C4-2B (cell line): ENCODE measurements around the gene C10orf88.

Experiments
- H3K27ac ChIP-seq: fragments of 450-650 bp; 2 replicates; pipeline ENCODE4 v1.5.1; 2017
- ZFX ChIP-seq: fragments of 450-650 bp; IDR thresholded peaks from 2 replicates; pipeline ENCODE4 v1.6.1; 2017
- TF ChIP-seq, protein P1 (sequence below): fragments of 450-650 bp; conservative IDR thresholded peaks from 2 replicates; pipeline ENCODE4 v1.5.1; 2017; ENCODE audit warnings: mild to moderate bottlenecking

Gene C10orf88, protein sequence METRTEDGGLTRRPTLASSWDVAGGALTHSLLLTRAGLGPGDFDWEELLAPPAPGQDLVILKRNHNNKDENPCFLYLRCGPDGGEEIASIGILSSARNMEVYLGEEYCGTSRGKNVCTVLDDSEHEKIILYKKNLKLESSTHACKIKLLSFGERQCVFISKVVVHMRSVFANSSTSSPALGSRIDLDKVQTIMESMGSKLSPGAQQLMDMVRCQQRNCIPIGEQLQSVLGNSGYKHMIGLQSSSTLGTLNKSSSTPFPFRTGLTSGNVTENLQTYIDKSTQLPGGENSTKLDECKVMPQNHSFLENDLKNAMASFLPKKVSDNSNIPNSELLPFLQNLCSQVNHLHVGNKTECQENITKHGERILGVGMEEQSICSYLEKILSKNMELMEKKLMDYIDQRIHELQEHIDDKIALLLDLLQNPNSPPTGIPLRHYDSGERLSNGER

DNA sequence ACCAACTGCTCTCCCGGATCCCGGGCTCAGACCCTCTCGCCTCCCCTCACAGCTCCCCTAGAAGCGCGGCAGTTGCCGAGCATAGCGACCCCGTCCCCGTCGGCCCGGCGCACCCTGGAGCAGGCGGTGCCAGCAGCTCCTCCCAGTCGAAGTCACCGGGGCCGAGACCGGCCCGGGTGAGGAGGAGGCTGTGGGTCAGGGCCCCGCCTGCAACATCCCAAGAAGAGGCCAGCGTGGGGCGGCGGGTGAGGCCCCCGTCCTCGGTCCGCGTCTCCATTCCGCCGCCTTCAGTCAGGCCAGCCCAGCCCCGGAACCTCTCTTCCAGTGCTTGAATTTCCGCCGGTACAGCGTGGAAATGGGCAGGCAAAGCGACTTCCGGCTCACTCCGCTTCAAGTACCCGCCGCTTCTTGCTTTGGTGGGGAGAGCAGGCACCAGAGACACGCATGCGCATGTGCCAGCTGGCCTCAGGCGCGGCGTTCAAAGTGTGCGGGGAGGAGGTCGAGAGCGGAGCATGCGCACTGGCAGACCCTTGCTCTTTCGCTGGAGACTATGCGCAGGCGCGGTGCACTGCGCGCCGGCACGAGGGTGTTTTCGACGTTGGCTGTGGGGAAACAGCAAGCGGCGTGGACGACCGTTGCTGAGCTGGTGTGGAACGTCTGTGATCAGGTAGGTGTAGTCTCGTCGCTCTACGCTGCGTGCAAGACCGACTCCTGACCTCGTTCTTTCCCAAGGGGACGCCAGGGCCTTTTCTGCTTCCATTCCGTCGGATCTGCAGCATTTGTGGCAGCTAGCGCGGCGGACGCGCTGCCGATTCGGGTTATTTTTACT is at the start of gene C10orf88:
Gene C10orf88, minus strand, starts transcription at position 326 of the 829 bp plus-strand sequence. Its CDS starts 49 bp downstream, at position 277.
- peak; percentile 84 for TF ChIP-seq ZFX
- TF ChIP-seq, protein P1, sequence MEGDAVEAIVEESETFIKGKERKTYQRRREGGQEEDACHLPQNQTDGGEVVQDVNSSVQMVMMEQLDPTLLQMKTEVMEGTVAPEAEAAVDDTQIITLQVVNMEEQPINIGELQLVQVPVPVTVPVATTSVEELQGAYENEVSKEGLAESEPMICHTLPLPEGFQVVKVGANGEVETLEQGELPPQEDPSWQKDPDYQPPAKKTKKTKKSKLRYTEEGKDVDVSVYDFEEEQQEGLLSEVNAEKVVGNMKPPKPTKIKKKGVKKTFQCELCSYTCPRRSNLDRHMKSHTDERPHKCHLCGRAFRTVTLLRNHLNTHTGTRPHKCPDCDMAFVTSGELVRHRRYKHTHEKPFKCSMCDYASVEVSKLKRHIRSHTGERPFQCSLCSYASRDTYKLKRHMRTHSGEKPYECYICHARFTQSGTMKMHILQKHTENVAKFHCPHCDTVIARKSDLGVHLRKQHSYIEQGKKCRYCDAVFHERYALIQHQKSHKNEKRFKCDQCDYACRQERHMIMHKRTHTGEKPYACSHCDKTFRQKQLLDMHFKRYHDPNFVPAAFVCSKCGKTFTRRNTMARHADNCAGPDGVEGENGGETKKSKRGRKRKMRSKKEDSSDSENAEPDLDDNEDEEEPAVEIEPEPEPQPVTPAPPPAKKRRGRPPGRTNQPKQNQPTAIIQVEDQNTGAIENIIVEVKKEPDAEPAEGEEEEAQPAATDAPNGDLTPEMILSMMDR = no peak
- H3K27ac ChIP-seq = peak within 1 kb of the TSS; percentile 90

DNA sequence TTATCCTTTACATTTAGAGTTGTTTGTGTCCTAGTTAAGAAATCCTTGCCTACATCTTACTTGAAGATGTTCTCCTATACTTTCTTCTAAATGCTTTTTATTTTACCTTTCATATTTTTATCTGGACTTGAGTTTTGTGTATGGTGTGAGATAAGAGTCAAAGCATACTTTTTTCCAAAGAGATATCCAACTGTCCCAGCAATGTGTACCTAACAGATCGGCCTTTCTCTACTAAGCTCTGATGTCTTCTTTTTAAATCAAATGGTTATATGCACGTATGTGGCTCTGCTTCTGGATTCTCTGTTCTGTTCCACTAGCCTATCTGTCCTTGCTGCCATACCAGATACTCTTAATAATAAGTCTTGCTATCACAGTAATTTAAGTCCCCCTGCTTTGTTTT is 47.3 kb upstream of the C10orf88 start:
- TF ChIP-seq, protein P1 = no peak
- TF ChIP-seq ZFX = no peak
- no peak overlapping the region for H3K27ac ChIP-seq

DNA sequence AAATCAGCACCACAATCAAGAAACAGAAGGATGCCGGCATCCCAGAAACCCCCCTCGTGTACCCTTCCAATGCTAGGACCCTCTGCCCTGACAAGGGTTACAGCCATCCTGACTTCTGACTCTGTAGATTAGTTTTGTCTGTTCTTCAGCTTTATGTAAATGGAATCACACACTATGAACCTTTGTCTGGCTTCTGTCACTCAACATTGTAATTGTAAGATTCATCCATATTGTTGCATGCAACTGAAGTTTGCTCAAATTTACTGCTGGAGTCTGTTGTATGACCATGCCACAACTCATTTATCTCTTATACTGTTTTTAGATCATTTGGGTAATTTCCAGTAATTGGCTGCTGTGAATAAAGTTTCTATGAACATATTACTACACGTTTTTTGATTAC is 46.1 kb upstream of the C10orf88 start:
- TF ChIP-seq ZFX = no peak
- TF ChIP-seq, protein P1 = no peak

DNA sequence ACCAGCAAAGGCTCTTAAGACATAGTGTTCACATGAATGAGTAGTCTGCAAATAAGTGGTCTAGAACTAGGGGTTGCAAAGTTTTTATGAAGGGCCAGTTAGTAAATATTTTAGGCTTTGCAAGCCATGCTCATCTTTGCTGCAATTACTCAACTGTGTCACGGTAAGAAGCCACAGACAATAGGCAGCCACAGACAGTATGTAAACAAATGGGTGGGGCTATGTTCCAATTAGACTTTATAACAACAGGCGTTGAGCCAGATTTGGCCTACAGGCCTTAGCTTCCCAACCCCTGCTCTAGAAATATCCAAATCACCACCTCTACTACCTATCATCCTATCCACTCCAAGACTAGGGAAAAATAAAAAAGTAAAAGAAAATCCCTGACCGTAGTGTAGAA is 45.3 kb upstream of the C10orf88 start:
- no peak overlapping the region for H3K27ac ChIP-seq
- TF ChIP-seq, protein P1 = no peak
- no peak for TF ChIP-seq ZFX

More for the DNA sequence above, 46.1 kb upstream of the C10orf88 start:
- no peak overlapping the region for H3K27ac ChIP-seq

DNA sequence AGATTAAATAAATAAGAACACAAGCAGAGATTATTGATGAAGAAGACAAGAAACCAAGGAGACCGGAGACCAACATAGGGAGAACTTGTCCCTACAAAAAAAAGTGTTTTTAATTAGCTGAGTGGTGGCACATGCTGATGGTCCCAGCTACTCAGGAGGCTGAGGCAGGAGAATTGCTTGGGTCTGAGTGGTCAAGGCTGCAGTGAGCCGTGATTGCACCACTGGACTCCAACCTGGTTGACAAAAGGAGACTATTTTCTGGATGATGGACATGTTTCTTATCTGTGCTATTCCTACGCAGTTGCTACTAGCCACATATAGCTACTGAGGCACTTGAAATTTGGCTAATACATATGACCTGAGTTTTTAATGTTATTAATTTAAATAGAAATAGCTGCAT is 44.9 kb upstream of the C10orf88 start:
- TF ChIP-seq, protein P1 = no peak
- TF ChIP-seq ZFX = no peak
- H3K27ac ChIP-seq = no peak overlapping the region

DNA sequence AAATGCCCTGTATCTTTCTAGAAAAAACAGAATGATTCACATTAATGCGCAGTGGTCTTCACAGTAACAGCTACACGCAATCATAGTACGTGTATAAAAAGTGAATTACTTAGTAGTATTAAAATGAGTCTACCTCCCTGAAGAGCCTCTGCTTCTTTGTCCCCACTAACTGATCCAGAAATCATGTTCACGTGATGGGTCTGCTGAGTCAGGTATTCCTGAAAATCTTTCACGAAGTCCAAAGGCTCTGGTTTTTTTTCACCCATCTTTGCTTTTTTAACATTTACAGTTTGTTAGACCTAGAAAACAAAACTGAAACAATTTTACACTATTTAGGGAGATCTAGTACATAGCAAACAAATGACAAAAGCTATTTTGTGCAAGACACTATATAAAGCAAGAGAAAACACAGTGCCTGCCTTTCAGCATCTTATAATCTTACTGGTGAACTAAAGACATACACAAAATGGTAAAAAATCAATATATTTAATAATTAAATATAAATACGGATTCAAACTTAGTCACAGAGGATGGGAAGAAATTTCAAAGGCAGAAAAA is 44.4 kb upstream of the C10orf88 start:
- TF ChIP-seq, protein P1 = no peak
- TF ChIP-seq ZFX = no peak
- H3K27ac ChIP-seq = no peak overlapping the region

DNA sequence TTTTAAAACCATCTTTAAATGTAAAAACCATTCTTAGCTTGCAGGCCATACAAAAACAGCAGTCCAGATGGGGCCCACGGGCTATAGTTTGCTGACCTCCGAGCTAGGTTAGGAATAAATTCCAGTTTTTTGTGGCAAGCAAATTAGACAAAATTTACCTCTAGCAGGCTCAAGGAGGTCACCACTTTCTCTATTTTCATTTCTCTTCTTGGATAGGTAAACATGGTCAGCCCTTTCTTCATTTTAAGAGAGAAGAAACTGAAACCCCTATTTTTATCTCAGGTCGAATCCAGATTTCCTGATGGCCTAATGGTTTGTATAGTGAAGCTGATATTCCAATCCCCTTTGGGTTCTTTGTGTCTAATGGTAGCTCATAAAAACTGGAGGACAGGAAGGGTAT is 43.8 kb upstream of the C10orf88 start:
- H3K27ac ChIP-seq = no peak overlapping the region
- TF ChIP-seq ZFX = no peak
- TF ChIP-seq, protein P1 = no peak
